IMR-90 (cell line): ENCODE measurements around the gene FGA.

ENCODE experiments used
- BHLHE40 ChIP-seq: fragments of 150-350 bp; IDR thresholded peaks from 2 replicates; pipeline ENCODE4 v1.6.1; 2016; ENCODE audit warnings: mild to moderate bottlenecking, low read depth, low read length
- CEBPB ChIP-seq: IDR thresholded peaks from 2 replicates; pipeline ENCODE4 v1.6.1; 2012; ENCODE audit warnings: low read depth, low read length, improper control_type of control experiment
- CHD1 ChIP-seq: IDR thresholded peaks from 2 replicates; pipeline ENCODE4 v1.6.1; 2012; ENCODE audit warnings: low read depth, low read length, improper control_type of control experiment
- CTCF ChIP-seq: conservative IDR thresholded peaks from 2 replicates; pipeline ENCODE4 v1.5.1; 2012; ENCODE audit warnings: mild to moderate bottlenecking, low read depth, low read length, improper control_type of control experiment
- FOS ChIP-seq: fragments of 150-350 bp; IDR thresholded peaks from 2 replicates; pipeline ENCODE4 v1.6.1; 2016; ENCODE audit warnings: low read depth, low read length
- MAFK ChIP-seq: IDR thresholded peaks from 2 replicates; pipeline ENCODE4 v1.6.1; 2012; ENCODE audit warnings: low read depth, low read length, improper control_type of control experiment
- MXI1 ChIP-seq: IDR thresholded peaks from 2 replicates; pipeline ENCODE4 v1.6.1; 2012; ENCODE audit warnings: low read depth, mild to moderate bottlenecking, low read length, moderate library complexity, borderline replicate concordance
- POLR2A ChIP-seq: IDR thresholded peaks from 2 replicates; pipeline ENCODE4 v1.6.1; 2012; ENCODE audit warnings: mild to moderate bottlenecking, low read depth, low read length
- RAD21 ChIP-seq: IDR thresholded peaks from 2 replicates; pipeline ENCODE4 v1.6.1; 2012; ENCODE audit warnings: low read length, improper control_type of control experiment
- RCOR1 ChIP-seq: IDR thresholded peaks from 2 replicates; pipeline ENCODE4 v1.6.1; 2012; ENCODE audit warnings: mild to moderate bottlenecking, low read length, improper control_type of control experiment; ENCODE audit not compliant: insufficient replicate concordance
- RFX5 ChIP-seq: IDR thresholded peaks from 2 replicates; pipeline ENCODE4 v1.8.0; 2012; ENCODE audit warnings: low read depth, mild to moderate bottlenecking, low read length, moderate library complexity
- SMC3 ChIP-seq: fragments of 150-350 bp; IDR thresholded peaks from 2 replicates; pipeline ENCODE4 v1.6.1; 2016; ENCODE audit warnings: low read depth, mild to moderate bottlenecking, antibody characterized with exemption, low read length, moderate library complexity
- USF2 ChIP-seq: fragments of 150-350 bp; IDR thresholded peaks from 2 replicates; pipeline ENCODE4 v1.6.1; 2017; ENCODE audit warnings: mild to moderate bottlenecking, antibody characterized with exemption, low read length, low read depth
- TF ChIP-seq, protein P1 (sequence below): fragments of 150-350 bp; IDR thresholded peaks from 2 replicates; pipeline ENCODE4 v1.6.1; 2016; ENCODE audit warnings: low read depth, mild to moderate bottlenecking, low read length, moderate library complexity, borderline replicate concordance

- TF ChIP-seq RCOR1 (no peak), MAFK (no peak), CTCF (no peak), FOS (no peak), RAD21 (no peak), POLR2A (no peak), CEBPB (no peak), SMC3 (no peak), BHLHE40 (no peak), RFX5 (no peak), MXI1 (no peak), USF2 (no peak), CHD1 (no peak)
- TF ChIP-seq, protein P1, sequence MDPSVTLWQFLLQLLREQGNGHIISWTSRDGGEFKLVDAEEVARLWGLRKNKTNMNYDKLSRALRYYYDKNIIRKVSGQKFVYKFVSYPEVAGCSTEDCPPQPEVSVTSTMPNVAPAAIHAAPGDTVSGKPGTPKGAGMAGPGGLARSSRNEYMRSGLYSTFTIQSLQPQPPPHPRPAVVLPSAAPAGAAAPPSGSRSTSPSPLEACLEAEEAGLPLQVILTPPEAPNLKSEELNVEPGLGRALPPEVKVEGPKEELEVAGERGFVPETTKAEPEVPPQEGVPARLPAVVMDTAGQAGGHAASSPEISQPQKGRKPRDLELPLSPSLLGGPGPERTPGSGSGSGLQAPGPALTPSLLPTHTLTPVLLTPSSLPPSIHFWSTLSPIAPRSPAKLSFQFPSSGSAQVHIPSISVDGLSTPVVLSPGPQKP = no peak
Measured at GRCh38 chr4:154620111-154620510, 29.6 kb upstream of the FGA start.
